Measurements from ENCODE around the gene SYNCRIP.

GRCh38 chr6:85591207-85591606, 51.5 kb downstream of the SYNCRIP start:
- TF ChIP-seq CTCF (IDR thresholded peaks at IDR 0.05) = no peak
- no peak for TF ChIP-seq POLR2A (IDR thresholded peaks at IDR 0.05)
